Stimulated activated effector memory CD8-positive, alpha-beta T cell treated with anti-CD3 and anti-CD28 coated beads, Interleukin-12 subunit alpha, Interleukin-12 subunit beta, amount 100 ng/mL, for 72 hours (primary cell): ENCODE measurements around the gene PTPRR.
"Not testable (repeated sequence)": the region's sequence is repeated elsewhere in the genome, so short reads cannot be mapped to it uniquely, and the experiment has no call there.

Experiments
- ATAC-seq: fragments of 150-1000 bp; cut with Tn5 transposase; 2 replicates; pipeline ENCODE4 v1.10.0; 2021
- DNase-seq, 2 donors: peaks; one replicate each; pipeline ENCODE4 v3.0.0; 2021 to 2022; ENCODE audit warnings: low spot score in 2 of 2
- H3K27ac Mint-ChIP-seq: one replicate; pipeline ENCODE4 v1.8.0; 2022; ENCODE audit warnings: mild to moderate bottlenecking, mixed read lengths
- H3K36me3 Mint-ChIP-seq: one replicate; pipeline ENCODE4 v1.8.0; 2022; ENCODE audit warnings: mild to moderate bottlenecking, mixed read lengths
- H3K4me1 Mint-ChIP-seq: one replicate; pipeline ENCODE4 v1.8.0; 2022; ENCODE audit warnings: mixed read lengths
- H3K4me3 Mint-ChIP-seq: one replicate; pipeline ENCODE4 v1.8.0; 2022; ENCODE audit warnings: mild to moderate bottlenecking, mixed read lengths
- H3K9me3 Mint-ChIP-seq: one replicate; pipeline ENCODE4 v1.8.0; 2022; ENCODE audit warnings: mixed read lengths

PTPRR gene

GRCh38 chr12:70837026-70837425, 83.5 kb downstream of the PTPRR start:
- Mint-ChIP-seq H3K9me3 (peaks cover 10% of the 10 kb centered on the region), H3K4me1 (no peaks in the 10 kb centered on the region), H3K36me3 (no peaks in the 10 kb centered on the region), H3K4me3 (no peak overlapping the region), H3K27ac (no peak overlapping the region)
- no peak for ATAC-seq
- no peak for DNase-seq

GRCh38 chr12:70835948-70836347, 84.6 kb downstream of the PTPRR start:
- ATAC-seq = no peak
- no peaks in the 10 kb centered on the region for H3K36me3 Mint-ChIP-seq
- H3K4me3 Mint-ChIP-seq = no peak overlapping the region
- no peak for DNase-seq
- no peaks in the 10 kb centered on the region for H3K4me1 Mint-ChIP-seq
- peaks cover 10% of the 10 kb centered on the region for H3K9me3 Mint-ChIP-seq
- H3K27ac Mint-ChIP-seq = no peak overlapping the region

- no peaks in the 10 kb centered on the region for H3K36me3 Mint-ChIP-seq
- no peak overlapping the region for H3K27ac Mint-ChIP-seq
- H3K4me3 Mint-ChIP-seq = no peak overlapping the region
- H3K4me1 Mint-ChIP-seq = no peaks in the 10 kb centered on the region
- peaks cover 9% of the 10 kb centered on the region for H3K9me3 Mint-ChIP-seq
- DNase-seq (no peak), ATAC-seq (no peak)
Measured at GRCh38 chr12:70831543-70831942, 89.0 kb downstream of the PTPRR start.

GRCh38 chr12:70830221-70831061, 90.1 kb downstream of the PTPRR start:
- Mint-ChIP-seq H3K9me3 (peaks cover 5% of the 10 kb centered on the region), H3K27ac (no peak overlapping the region), H3K4me3 (no peak overlapping the region), H3K36me3 (no peaks in the 10 kb centered on the region), H3K4me1 (no peaks in the 10 kb centered on the region)
- ATAC-seq = no peak
- no peak for DNase-seq

DNA sequence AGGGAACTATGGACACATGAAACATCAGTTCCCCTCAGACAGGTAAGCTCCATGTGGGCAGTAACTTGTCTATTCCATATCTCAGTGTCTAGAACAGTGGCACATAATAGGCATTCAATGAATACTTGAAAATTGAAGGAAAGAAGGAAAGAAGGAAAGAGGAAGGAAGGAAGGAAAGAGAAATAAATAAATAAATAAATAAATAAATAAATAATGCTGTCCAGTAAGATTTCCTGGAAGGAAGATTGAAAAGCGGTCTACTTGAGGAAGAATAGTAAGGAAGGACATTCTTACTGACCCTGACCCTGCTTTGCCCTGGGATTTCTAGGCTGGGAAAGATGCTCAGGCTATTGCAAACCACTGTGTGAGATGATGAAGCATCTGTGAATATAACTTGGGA, 91.5 kb downstream of the PTPRR start:
- no peak overlapping the region for H3K27ac Mint-ChIP-seq
- H3K4me3 Mint-ChIP-seq = no peak overlapping the region
- no peak for ATAC-seq

GRCh38 chr12:70828351-70828750, 92.2 kb downstream of the PTPRR start:
- no peak for ATAC-seq
- DNase-seq = no peak
- no peak overlapping the region for H3K27ac Mint-ChIP-seq
- no peaks in the 10 kb centered on the region for H3K4me1 Mint-ChIP-seq
- H3K4me3 Mint-ChIP-seq = no peak overlapping the region
- H3K9me3 Mint-ChIP-seq = peaks cover 5% of the 10 kb centered on the region
- H3K36me3 Mint-ChIP-seq = no peaks in the 10 kb centered on the region

More for the DNA sequence above, 91.5 kb downstream of the PTPRR start:
- DNase-seq = no peak
- H3K9me3 Mint-ChIP-seq = peaks cover 5% of the 10 kb centered on the region
- no peaks in the 10 kb centered on the region for H3K36me3 Mint-ChIP-seq
- no peaks in the 10 kb centered on the region for H3K4me1 Mint-ChIP-seq

DNA sequence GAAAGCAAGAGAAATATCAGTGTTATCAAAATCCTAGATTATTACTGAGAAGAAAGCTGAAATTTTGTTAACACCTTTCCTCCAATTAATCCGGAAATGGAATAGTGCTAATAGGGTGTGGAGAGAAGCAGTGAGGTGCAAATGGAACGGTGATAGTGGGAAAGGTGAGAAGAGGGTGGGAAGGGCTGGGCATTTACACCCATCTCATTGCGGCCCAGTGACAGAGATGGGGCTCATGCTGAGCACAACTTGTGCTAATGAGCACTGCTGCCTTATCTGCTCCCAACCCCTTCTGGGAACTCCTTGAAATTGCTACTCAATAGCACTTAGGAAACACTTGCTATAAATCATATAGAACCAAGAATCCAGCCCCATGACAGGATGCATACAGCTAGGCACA, 94.4 kb downstream of the PTPRR start:
- Mint-ChIP-seq H3K27ac (no peak overlapping the region), H3K9me3 (no peaks in the 10 kb centered on the region), H3K4me3 (no peak overlapping the region), H3K4me1 (no peaks in the 10 kb centered on the region), H3K36me3 (no peaks in the 10 kb centered on the region)
- DNase-seq (no peak), ATAC-seq (no peak)

- DNase-seq = no peak
- ATAC-seq = no peak
- no peaks in the 10 kb centered on the region for H3K4me1 Mint-ChIP-seq
- H3K4me3 Mint-ChIP-seq = no peak overlapping the region
- no peak overlapping the region for H3K27ac Mint-ChIP-seq
- H3K9me3 Mint-ChIP-seq = no peaks in the 10 kb centered on the region
- H3K36me3 Mint-ChIP-seq = no peaks in the 10 kb centered on the region
Measured at GRCh38 chr12:70824511-70824910, 96.0 kb downstream of the PTPRR start.

DNA sequence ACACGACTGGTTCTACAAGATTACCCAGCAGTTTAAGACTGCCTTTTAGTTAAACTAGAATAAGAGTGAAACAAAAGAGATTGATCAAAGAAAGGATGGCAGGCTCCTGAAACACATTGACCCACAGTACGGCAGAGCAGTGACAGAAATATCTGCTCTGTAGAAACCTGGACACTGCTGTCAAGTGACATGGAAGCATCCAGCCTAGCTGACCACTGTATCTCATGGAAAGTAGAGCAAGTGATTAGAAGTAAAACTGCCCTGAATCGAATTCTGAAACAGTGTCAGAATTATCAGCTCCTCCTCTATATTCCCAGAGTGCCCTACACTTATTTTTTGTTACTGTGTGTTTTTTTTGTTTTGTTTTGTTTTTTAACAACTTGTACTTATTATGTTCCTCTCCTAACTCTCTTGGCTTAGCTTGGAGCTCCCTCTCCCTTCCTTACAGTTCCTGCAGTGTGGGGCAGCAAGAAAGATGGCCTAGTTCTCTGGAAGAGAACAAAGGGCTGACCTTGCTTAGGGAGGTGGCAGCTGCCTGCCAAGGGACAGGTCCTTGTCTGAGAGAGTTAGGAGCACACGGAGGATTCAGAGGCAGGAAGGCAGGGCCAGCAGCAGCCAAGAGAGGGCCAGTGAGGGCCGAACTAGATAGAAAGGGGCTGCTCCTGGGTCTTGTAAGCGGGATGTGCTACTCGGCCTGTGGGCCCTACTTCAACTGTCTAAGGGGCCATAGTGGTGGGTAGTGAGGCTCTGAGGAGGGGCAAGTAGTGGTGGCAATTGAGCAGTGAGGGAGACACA, 97.2 kb downstream of the PTPRR start:
- Mint-ChIP-seq H3K36me3 (no peaks in the 10 kb centered on the region), H3K27ac (no peak overlapping the region), H3K4me1 (no peaks in the 10 kb centered on the region), H3K9me3 (peaks cover 2% of the 10 kb centered on the region), H3K4me3 (no peak overlapping the region)
- no peak for DNase-seq
- peak; percentile 26 for ATAC-seq

DNA sequence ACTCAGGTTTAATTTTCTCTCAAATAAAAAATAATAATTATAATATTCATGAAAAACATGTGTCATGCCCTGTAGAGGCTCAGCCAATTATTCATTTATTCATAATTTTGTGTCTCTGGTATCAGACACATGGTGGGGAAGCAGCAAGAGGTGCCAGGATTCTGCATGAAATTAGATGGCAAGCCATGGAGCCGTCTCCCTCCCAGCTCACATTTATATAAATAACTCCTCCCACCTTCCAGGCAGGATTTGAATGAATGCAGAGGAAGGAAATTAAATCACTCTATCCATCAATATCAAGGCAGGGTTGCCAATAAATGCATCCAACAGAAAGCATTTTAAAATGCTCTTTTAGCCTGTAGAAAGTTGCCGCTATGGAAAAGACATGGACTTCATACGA, 98.1 kb downstream of the PTPRR start:
- Mint-ChIP-seq H3K4me3 (no peak overlapping the region), H3K36me3 (no peaks in the 10 kb centered on the region), H3K27ac (no peak overlapping the region), H3K9me3 (peaks cover 2% of the 10 kb centered on the region), H3K4me1 (no peaks in the 10 kb centered on the region)
- no peak for ATAC-seq
- DNase-seq = no peak

DNA sequence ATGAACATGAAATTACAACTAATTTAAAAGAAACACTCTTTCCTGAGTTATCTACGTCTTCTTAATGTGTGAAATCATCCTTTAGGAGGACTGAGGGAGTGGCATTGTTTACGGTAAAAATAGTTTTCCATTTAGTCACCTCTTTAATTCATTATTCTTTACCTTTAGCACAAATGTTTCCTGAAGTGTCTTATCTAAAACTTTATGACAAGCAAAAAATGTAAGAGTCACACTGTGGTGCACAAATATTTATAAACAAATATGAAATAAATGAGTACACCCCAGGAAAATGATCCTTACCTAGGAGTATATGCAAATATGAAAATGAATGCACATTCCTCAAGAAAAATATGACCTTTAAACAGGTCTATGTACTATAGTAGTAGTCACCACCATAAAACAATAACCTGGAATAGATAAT, 104.6 kb downstream of the PTPRR start:
- H3K9me3 Mint-ChIP-seq = peaks cover 6% of the 10 kb centered on the region

GRCh38 chr12:70815056-70815455, 105.5 kb downstream of the PTPRR start:
- DNase-seq (no peak), ATAC-seq (no peak)
- Mint-ChIP-seq H3K36me3 (no peaks in the 10 kb centered on the region), H3K27ac (no peak overlapping the region), H3K4me3 (no peak overlapping the region), H3K9me3 (peaks cover 6% of the 10 kb centered on the region), H3K4me1 (no peaks in the 10 kb centered on the region)

More for the DNA sequence above, 104.6 kb downstream of the PTPRR start:
- ATAC-seq (no peak), DNase-seq (no peak)
- Mint-ChIP-seq H3K4me3 (no peak overlapping the region), H3K36me3 (no peaks in the 10 kb centered on the region), H3K27ac (no peak overlapping the region), H3K4me1 (no peaks in the 10 kb centered on the region)

DNA sequence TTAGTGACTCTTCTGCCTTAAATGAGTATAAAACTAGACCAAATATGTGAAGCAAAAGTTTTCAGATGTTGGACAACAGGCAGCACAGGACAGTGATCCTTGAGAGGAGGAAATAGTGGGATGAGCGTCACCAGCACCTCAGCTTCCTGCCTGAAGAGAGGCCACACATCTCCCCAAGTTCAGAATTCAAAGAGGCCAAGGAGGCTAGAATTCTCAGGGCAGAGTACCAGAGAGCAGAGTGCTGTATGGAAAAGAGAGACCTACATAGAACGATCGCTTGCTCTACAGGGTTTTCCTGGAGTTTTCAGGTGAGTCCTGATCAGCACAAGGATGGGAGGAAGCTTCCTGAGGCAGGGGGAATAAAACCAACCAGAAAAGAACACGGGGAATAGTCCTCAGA, 107.0 kb downstream of the PTPRR start:
- Mint-ChIP-seq H3K4me3 (no peak overlapping the region), H3K27ac (no peak overlapping the region), H3K36me3 (no peaks in the 10 kb centered on the region), H3K4me1 (no peaks in the 10 kb centered on the region), H3K9me3 (peaks cover 4% of the 10 kb centered on the region)
- ATAC-seq (no peak), DNase-seq (no peak)

GRCh38 chr12:70812136-70812535, 108.4 kb downstream of the PTPRR start:
- DNase-seq (no peak), ATAC-seq (no peak)
- H3K27ac Mint-ChIP-seq = no peak overlapping the region
- H3K36me3 Mint-ChIP-seq = no peaks in the 10 kb centered on the region
- H3K9me3 Mint-ChIP-seq = peaks cover 4% of the 10 kb centered on the region
- no peaks in the 10 kb centered on the region for H3K4me1 Mint-ChIP-seq
- H3K4me3 Mint-ChIP-seq = no peak overlapping the region

DNA sequence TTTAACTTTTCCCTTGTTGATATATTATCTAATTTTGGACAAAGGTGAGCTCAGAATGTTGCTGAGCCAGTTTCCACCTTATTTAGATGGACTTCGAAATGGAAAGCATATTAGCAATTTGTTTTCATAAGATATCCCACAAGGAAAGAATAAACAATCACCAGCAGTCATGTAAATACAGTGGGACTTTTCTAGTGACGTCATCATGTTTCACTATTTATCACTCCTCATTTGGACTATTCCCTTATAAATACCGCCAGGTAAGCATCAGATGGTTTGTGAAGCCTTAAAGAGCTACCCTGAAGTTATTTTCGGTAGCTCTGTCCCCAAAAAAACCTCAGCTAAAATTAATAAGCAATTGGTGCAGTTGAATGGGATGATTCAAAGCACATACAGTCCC, 110.7 kb downstream of the PTPRR start:
- Mint-ChIP-seq H3K36me3 (no peaks in the 10 kb centered on the region), H3K4me3 (no peak overlapping the region), H3K4me1 (no peaks in the 10 kb centered on the region), H3K27ac (no peak overlapping the region), H3K9me3 (no peaks in the 10 kb centered on the region)
- ATAC-seq (no peak), DNase-seq (no peak)

GRCh38 chr12:70807993-70808392, 112.5 kb downstream of the PTPRR start:
- not testable (repeated sequence) for H3K27ac Mint-ChIP-seq, H3K36me3 Mint-ChIP-seq, ATAC-seq, H3K4me3 Mint-ChIP-seq, H3K4me1 Mint-ChIP-seq, DNase-seq, H3K9me3 Mint-ChIP-seq
